Neural progenitor cell (in vitro differentiated cells): ENCODE results near the gene NKPD1. TPM values are rescaled to one million over a fixed set of nuclear protein-coding genes. Genes with fewer than 3 reads are reported as not detected.
A peak's percentile ranks its signal among the peaks of the same experiment; 100 is the strongest.

Experiments
- DNase-seq: peaks from one replicate; pipeline ENCODE4 v3.0.0-alpha.2; 2016; ENCODE audit warnings: low spot score
- H2AFZ ChIP-seq: fragments of 200-600 bp; sonication (generic); replicated peaks from 2 replicates; pipeline ENCODE4 v1.6.1; 2016; ENCODE audit warnings: antibody characterized with exemption
- H3F3A ChIP-seq: fragments of 200-600 bp; sonication (generic); 2 replicates; pipeline ENCODE4 v1.6.1; 2016; ENCODE audit warnings: antibody characterized with exemption, low read depth
- H3K27ac ChIP-seq: fragments of 200-600 bp; sonication (generic); 2 replicates; pipeline ENCODE4 v1.5.1; 2016; ENCODE audit warnings: mild to moderate bottlenecking
- H3K27me3 ChIP-seq: fragments of 200-600 bp; sonication (generic); 2 replicates; pipeline ENCODE4 v1.6.1; 2016; ENCODE audit warnings: mild to moderate bottlenecking, moderate library complexity
- H3K36me3 ChIP-seq: fragments of 200-600 bp; sonication (generic); 2 replicates; pipeline ENCODE4 v1.5.1; 2016
- H3K4me1 ChIP-seq: fragments of 200-600 bp; sonication (generic); 2 replicates; pipeline ENCODE4 v1.6.1; 2016; ENCODE audit warnings: mixed run types
- H3K4me2 ChIP-seq: fragments of 200-600 bp; sonication (generic); 2 replicates; pipeline ENCODE4 v1.6.1; 2016
- H3K4me3 ChIP-seq: fragments of 200-600 bp; sonication (generic); 2 replicates; pipeline ENCODE4 v1.5.1; 2016
- H3K79me2 ChIP-seq: fragments of 200-600 bp; sonication (generic); 2 replicates; pipeline ENCODE4 v1.6.1; 2016; ENCODE audit warnings: low read depth
- H3K9ac ChIP-seq: fragments of 200-600 bp; sonication (generic); 2 replicates; pipeline ENCODE4 v1.6.1; 2016
- H3K9me3 ChIP-seq: fragments of 200-600 bp; sonication (generic); 2 replicates; pipeline ENCODE4 v1.5.1; 2016; ENCODE audit warnings: low read depth
- H4K20me1 ChIP-seq: fragments of 200-600 bp; sonication (generic); 2 replicates; pipeline ENCODE4 v1.6.1; 2016; ENCODE audit warnings: low read depth
- H3K27ac Mint-ChIP-seq: 3 replicates; pipeline ENCODE4 v1.8.0; 2021; ENCODE audit warnings: mixed read lengths
- H3K27me3 Mint-ChIP-seq: 2 replicates; pipeline ENCODE4 v1.8.0; 2022; ENCODE audit warnings: low read depth, mild to moderate bottlenecking, inconsistent platforms, moderate library complexity, mixed read lengths; ENCODE audit not compliant: insufficient read depth
- H3K36me3 Mint-ChIP-seq: 3 replicates; pipeline ENCODE4 v1.8.0; 2021; ENCODE audit warnings: mixed read lengths
- H3K4me1 Mint-ChIP-seq: 3 replicates; pipeline ENCODE4 v1.8.0; 2021; ENCODE audit warnings: mixed read lengths
- H3K4me3 Mint-ChIP-seq: 3 replicates; pipeline ENCODE4 v1.8.0; 2021; ENCODE audit warnings: mild to moderate bottlenecking, moderate library complexity, mixed read lengths
- H3K9me3 Mint-ChIP-seq: 3 replicates; pipeline ENCODE4 v1.8.0; 2020; ENCODE audit warnings: mixed read lengths
- CTCF ChIP-seq: fragments of 200-600 bp; sonication (generic); IDR thresholded peaks from 2 replicates; pipeline ENCODE4 v1.5.1; 2017; ENCODE audit warnings: antibody characterized with exemption, mild to moderate bottlenecking
- EZH2 ChIP-seq: fragments of 200-600 bp; sonication (generic); IDR thresholded peaks from 2 replicates; pipeline ENCODE4 v1.6.1; 2017; ENCODE audit warnings: antibody characterized with exemption, mild to moderate bottlenecking, moderate library complexity
- EZH2phosphoT487 ChIP-seq: fragments of 200-600 bp; sonication (generic); IDR thresholded peaks from 2 replicates; pipeline ENCODE4 v1.6.1; 2017; ENCODE audit warnings: antibody characterized with exemption
- total RNA-seq: library from RNA; depleted of rRNA; stranded (reverse); fragments of >200 nt; gene quantifications from 2 replicates; pipeline ENCODE4 v1.2.3, GENCODE V29; 2015; ENCODE audit warnings: low replicate concordance

NKPD1 gene
- total RNA-seq, 1 donor from 2014 or later, result 0.02 TPM

GRCh38 chr19:45153339-45154063 is 7.3 kb downstream of the NKPD1 start:
- no peaks in the 10 kb centered on the region for H3K79me2 ChIP-seq
- no peaks in the 10 kb centered on the region for H3K36me3 Mint-ChIP-seq
- peak overlapping the region; percentile 79 for H3K4me3 Mint-ChIP-seq
- peaks cover 14% of the 10 kb centered on the region for H4K20me1 ChIP-seq
- H2AFZ ChIP-seq, result peak overlapping the region; percentile 58
- no peak overlapping the region for H3K9ac ChIP-seq
- H3K27ac Mint-ChIP-seq, result no peak overlapping the region
- H3K27ac ChIP-seq, result no peak overlapping the region
- peaks cover 24% of the 10 kb centered on the region for H3F3A ChIP-seq
- peaks cover 2% of the 10 kb centered on the region for H3K9me3 Mint-ChIP-seq
- H3K9me3 ChIP-seq, result no peaks in the 10 kb centered on the region
- TF ChIP-seq EZH2 (peak; percentile 78), CTCF (no peak), EZH2phosphoT487 (peak; percentile 25)
- no peaks in the 10 kb centered on the region for H3K36me3 ChIP-seq
- peak; percentile 85 for DNase-seq
- H3K4me2 ChIP-seq, result peak overlapping the region; percentile 78
- peaks cover 21% of the 10 kb centered on the region for H3K27me3 Mint-ChIP-seq
- peaks cover 11% of the 10 kb centered on the region for H3K4me1 ChIP-seq
- H3K27me3 ChIP-seq, result peaks cover 69% of the 10 kb centered on the region
- peak overlapping the region; percentile 43 for H3K4me3 ChIP-seq
- H3K4me1 Mint-ChIP-seq, result peaks cover 19% of the 10 kb centered on the region

- Histone ChIP-seq H3K4me2 (peak overlapping the region; percentile 78), H3K9me3 (no peaks in the 10 kb centered on the region), H3K9ac (no peak overlapping the region), H3K4me3 (peak overlapping the region; percentile 43), H3K36me3 (no peaks in the 10 kb centered on the region), H3K27ac (no peak overlapping the region), H2AFZ (peak overlapping the region; percentile 75), H3K27me3 (peaks cover 67% of the 10 kb centered on the region), H3K4me1 (peaks cover 11% of the 10 kb centered on the region), H4K20me1 (peaks cover 14% of the 10 kb centered on the region), H3F3A (peaks cover 24% of the 10 kb centered on the region), H3K79me2 (no peaks in the 10 kb centered on the region)
- peak; percentile 85 for DNase-seq
- peaks cover 20% of the 10 kb centered on the region for H3K27me3 Mint-ChIP-seq
- H3K4me1 Mint-ChIP-seq, result peaks cover 19% of the 10 kb centered on the region
- TF ChIP-seq CTCF, result peak; percentile 44
- TF ChIP-seq EZH2phosphoT487, result peak; percentile 62
- TF ChIP-seq EZH2, result peak; percentile 76
- peak overlapping the region; percentile 58 for H3K4me3 Mint-ChIP-seq
- H3K9me3 Mint-ChIP-seq, result peaks cover 2% of the 10 kb centered on the region
- no peak overlapping the region for H3K27ac Mint-ChIP-seq
- H3K36me3 Mint-ChIP-seq, result no peaks in the 10 kb centered on the region
These were observed 8.1 kb downstream of the NKPD1 start for GRCh38 chr19:45152504-45153338.

- Mint-ChIP-seq H3K4me3 (no peak overlapping the region), H3K27ac (no peak overlapping the region)
These were observed 8.8 kb downstream of the NKPD1 start for GRCh38 chr19:45151821-45152503.

More at GRCh38 chr19:45151821-45152503, 8.8 kb downstream of the NKPD1 start:
- Histone ChIP-seq H3K27ac (no peak overlapping the region), H3K4me3 (peak overlapping the region; percentile 32), H2AFZ (peak overlapping the region; percentile 75), H3K4me1 (peaks cover 11% of the 10 kb centered on the region), H4K20me1 (peaks cover 14% of the 10 kb centered on the region), H3K27me3 (peaks cover 60% of the 10 kb centered on the region), H3K79me2 (no peaks in the 10 kb centered on the region), H3K9ac (no peak overlapping the region), H3K36me3 (no peaks in the 10 kb centered on the region), H3K4me2 (peak overlapping the region; percentile 70), H3F3A (peaks cover 24% of the 10 kb centered on the region), H3K9me3 (no peaks in the 10 kb centered on the region)
- Mint-ChIP-seq H3K27me3 (peaks cover 20% of the 10 kb centered on the region), H3K4me1 (peaks cover 15% of the 10 kb centered on the region), H3K9me3 (peaks cover 2% of the 10 kb centered on the region), H3K36me3 (no peaks in the 10 kb centered on the region)
- DNase-seq, result peak; percentile 21
- TF ChIP-seq CTCF (peak; percentile 14), EZH2phosphoT487 (peak; percentile 6), EZH2 (no peak)
